Inflammatory macrophage treated with lipopolysaccharide for 1 hour (primary cell): ENCODE data around the gene RIPK4.
"Not testable (repeated sequence)": the region's sequence is repeated elsewhere in the genome, so short reads cannot be mapped to it uniquely, and the experiment has no call there.

Experiments
- DNase-seq, 2 donors: peaks; one replicate each; pipeline ENCODE4 v3.0.0-alpha.2; 2020 to 2022

The RIPK4 gene

GRCh38 chr21:41731081-41731480 is 35.8 kb downstream of the RIPK4 start:
- DNase-seq: peak; percentile 13 to 54

- no peak for DNase-seq
Observed at GRCh38 chr21:41730367-41730765, 36.5 kb downstream of the RIPK4 start.

- no peak for DNase-seq
Observed at GRCh38 chr21:41729701-41730366, 37.0 kb downstream of the RIPK4 start.

GRCh38 chr21:41727784-41728763 is 38.8 kb downstream of the RIPK4 start:
- no peak for DNase-seq

GRCh38 chr21:41726970-41727783 is 39.7 kb downstream of the RIPK4 start:
- DNase-seq: no peak

GRCh38 chr21:41726630-41726969 is 40.3 kb downstream of the RIPK4 start:
- no peak for DNase-seq

GRCh38 chr21:41726058-41726558 is 40.7 kb downstream of the RIPK4 start:
- no peak for DNase-seq

GRCh38 chr21:41725421-41726031 is 41.3 kb downstream of the RIPK4 start:
- peak in 1 of 2 donors; percentile 38 for DNase-seq

GRCh38 chr21:41723835-41724234 is 43.0 kb downstream of the RIPK4 start:
- DNase-seq: not testable (repeated sequence)

- DNase-seq: no peak
Observed at GRCh38 chr21:41722052-41723018, 44.5 kb downstream of the RIPK4 start.

- no peak for DNase-seq
Observed at GRCh38 chr21:41720250-41720649, 46.6 kb downstream of the RIPK4 start.

GRCh38 chr21:41719691-41720090 is 47.2 kb downstream of the RIPK4 start:
- no peak for DNase-seq

GRCh38 chr21:41717573-41718330 is 49.1 kb downstream of the RIPK4 start:
- peak; percentile 44 to 51 for DNase-seq

- no peak for DNase-seq
Observed at GRCh38 chr21:41716751-41717150, 50.1 kb downstream of the RIPK4 start.

- DNase-seq: no peak
Observed at GRCh38 chr21:41715649-41716281, 51.1 kb downstream of the RIPK4 start.

- not testable (repeated sequence) for DNase-seq
Observed at GRCh38 chr21:41714299-41714865, 52.5 kb downstream of the RIPK4 start.

GRCh38 chr21:41713495-41714281 is 53.2 kb downstream of the RIPK4 start:
- DNase-seq: no peak

GRCh38 chr21:41712730-41713129 is 54.1 kb downstream of the RIPK4 start:
- DNase-seq: peak in 1 of 2 donors; percentile 44

GRCh38 chr21:41712201-41712600 is 54.7 kb downstream of the RIPK4 start:
- no peak for DNase-seq
